Glutamatergic neuron (in vitro differentiated cells): Measurements from ENCODE around the gene SERF2. TPM values are rescaled to one million over a fixed set of nuclear protein-coding genes. Genes with fewer than 3 reads are reported as not detected.

Experiments used
- DNase-seq: peaks from one replicate; pipeline ENCODE4 v3.0.0; 2022
- H3K27ac Mint-ChIP-seq: one replicate; pipeline ENCODE4 v1.8.0; 2020; ENCODE audit warnings: mild to moderate bottlenecking, mixed read lengths, inconsistent platforms; ENCODE audit not compliant: unreplicated experiment
- H3K27me3 Mint-ChIP-seq: one replicate; pipeline ENCODE4 v1.8.0; 2020; ENCODE audit warnings: mild to moderate bottlenecking, moderate library complexity, mixed read lengths, inconsistent platforms; ENCODE audit not compliant: unreplicated experiment
- H3K36me3 Mint-ChIP-seq: one replicate; pipeline ENCODE4 v1.8.0; 2020; ENCODE audit warnings: mild to moderate bottlenecking, mixed read lengths, inconsistent platforms; ENCODE audit not compliant: unreplicated experiment
- H3K4me1 Mint-ChIP-seq: one replicate; pipeline ENCODE4 v1.8.0; 2020; ENCODE audit warnings: mild to moderate bottlenecking, low read depth, mixed read lengths, inconsistent platforms; ENCODE audit not compliant: unreplicated experiment
- H3K4me3 Mint-ChIP-seq: one replicate; pipeline ENCODE4 v1.8.0; 2020; ENCODE audit warnings: mild to moderate bottlenecking, mixed read lengths, inconsistent platforms; ENCODE audit not compliant: unreplicated experiment
- H3K9me3 Mint-ChIP-seq: one replicate; pipeline ENCODE4 v1.8.0; 2020; ENCODE audit warnings: mild to moderate bottlenecking, moderate library complexity, mixed read lengths, inconsistent platforms; ENCODE audit not compliant: unreplicated experiment
- CTCF ChIP-seq: fragments of 200-600 bp; sonication (generic); IDR thresholded peaks from one replicate; pipeline ENCODE4 v1.5.0; 2021; ENCODE audit not compliant: partially characterized antibody, unreplicated experiment
- total RNA-seq: library from RNA; stranded (reverse); fragmentation: NEBNext Ultra II Directional; extraction: Animal tissue kit (Norgen Biotek cat#: 25700); gene quantifications from one replicate; pipeline ENCODE4 v1.2.1, GENCODE V29; 2021; ENCODE audit not compliant: unreplicated experiment

SERF2 gene
- total RNA-seq, 1 donor from 2014 or later: 650 TPM

GRCh38 chr15:43777267-43777914 is 14.7 kb upstream of the SERF2 start:
- DNase-seq: peak; percentile 72
- H3K36me3 Mint-ChIP-seq: no peaks in the 10 kb centered on the region
- no peaks in the 10 kb centered on the region for H3K27me3 Mint-ChIP-seq
- H3K4me3 Mint-ChIP-seq: peak overlapping the region; percentile 82
- TF ChIP-seq CTCF: peak; percentile 70
- H3K9me3 Mint-ChIP-seq: peaks cover 4% of the 10 kb centered on the region
- H3K27ac Mint-ChIP-seq: no peak overlapping the region
- H3K4me1 Mint-ChIP-seq: no peaks in the 10 kb centered on the region

- no peak overlapping the region for H3K4me3 Mint-ChIP-seq
- H3K27me3 Mint-ChIP-seq: no peaks in the 10 kb centered on the region
- DNase-seq: no peak
- H3K36me3 Mint-ChIP-seq: no peaks in the 10 kb centered on the region
- no peak overlapping the region for H3K27ac Mint-ChIP-seq
- no peak for TF ChIP-seq CTCF
- no peaks in the 10 kb centered on the region for H3K4me1 Mint-ChIP-seq
- peaks cover 4% of the 10 kb centered on the region for H3K9me3 Mint-ChIP-seq
These were observed 13.1 kb upstream of the SERF2 start for GRCh38 chr15:43779016-43779415.

GRCh38 chr15:43789409-43789808 is 2.7 kb upstream of the SERF2 start:
- no peak for DNase-seq
- no peak for TF ChIP-seq CTCF
- peaks cover 14% of the 10 kb centered on the region for H3K9me3 Mint-ChIP-seq
- no peak overlapping the region for H3K27ac Mint-ChIP-seq
- peaks cover 4% of the 10 kb centered on the region for H3K27me3 Mint-ChIP-seq
- H3K4me3 Mint-ChIP-seq: no peak overlapping the region
- peaks cover 4% of the 10 kb centered on the region for H3K36me3 Mint-ChIP-seq
- peaks cover 14% of the 10 kb centered on the region for H3K4me1 Mint-ChIP-seq

GRCh38 chr15:43792761-43793476 is 799 bp downstream of the SERF2 start:
- Mint-ChIP-seq H3K36me3 (peaks cover 6% of the 10 kb centered on the region), H3K27me3 (peaks cover 4% of the 10 kb centered on the region), H3K4me3 (peak overlapping the region; percentile 87), H3K9me3 (peaks cover 16% of the 10 kb centered on the region), H3K4me1 (peaks cover 17% of the 10 kb centered on the region), H3K27ac (peak overlapping the region; percentile 97)
- no peak for TF ChIP-seq CTCF
- DNase-seq: no peak

- Mint-ChIP-seq H3K27me3 (peaks cover 4% of the 10 kb centered on the region), H3K4me1 (peaks cover 21% of the 10 kb centered on the region), H3K9me3 (peaks cover 16% of the 10 kb centered on the region), H3K36me3 (peaks cover 10% of the 10 kb centered on the region), H3K4me3 (peak overlapping the region; percentile 87), H3K27ac (peak overlapping the region; percentile 97)
- TF ChIP-seq CTCF: no peak
- DNase-seq: no peak
These were observed 1.5 kb downstream of the SERF2 start for GRCh38 chr15:43793647-43794046.
